HG02981 (cell line): Measurements from ENCODE around the gene CMSS1.
A peak's percentile ranks its signal among the peaks of the same experiment; 100 is the strongest.

Experiments used
- ATAC-seq: cut with Tn5 transposase; IDR thresholded peaks from one replicate; pipeline ENCODE4 v1.9.1; 2021; ENCODE audit warnings: mild to moderate bottlenecking, moderate library complexity; ENCODE audit not compliant: unreplicated experiment

CMSS1 gene

DNA sequence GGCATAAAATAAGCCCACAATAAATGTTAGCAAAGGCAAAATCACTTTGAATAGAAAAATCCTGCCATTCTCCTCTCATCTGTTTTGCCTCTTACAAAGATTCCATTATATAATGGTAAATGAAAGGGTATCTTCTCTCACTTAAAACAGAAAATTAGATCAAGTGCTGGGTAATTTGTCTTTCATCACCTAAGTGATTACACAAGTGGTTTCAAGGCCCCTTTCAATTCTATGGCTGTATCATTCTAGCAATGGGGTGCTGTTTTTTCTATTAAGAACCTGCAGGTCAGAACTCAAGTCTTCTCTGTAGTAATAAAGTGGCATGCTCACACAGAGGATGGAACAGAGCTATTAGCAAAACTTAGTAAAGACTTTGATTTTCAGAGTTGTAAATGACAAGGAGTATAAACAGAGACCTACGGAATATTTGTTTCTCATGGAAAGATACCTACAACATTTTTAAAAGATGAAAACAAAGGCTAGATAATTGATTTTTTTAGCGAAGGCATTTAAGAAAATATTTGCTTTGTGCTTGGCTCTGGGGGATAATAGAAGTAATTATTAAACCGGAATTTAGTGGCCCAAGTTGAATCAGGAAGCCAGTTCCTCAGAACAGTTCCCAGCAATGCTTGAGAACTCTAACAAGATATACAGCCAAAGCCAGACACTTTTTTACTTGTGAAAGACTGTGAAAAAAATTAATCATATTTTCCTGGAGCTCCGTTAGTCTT, 137.4 kb downstream of the CMSS1 start:
- no peak for ATAC-seq

DNA sequence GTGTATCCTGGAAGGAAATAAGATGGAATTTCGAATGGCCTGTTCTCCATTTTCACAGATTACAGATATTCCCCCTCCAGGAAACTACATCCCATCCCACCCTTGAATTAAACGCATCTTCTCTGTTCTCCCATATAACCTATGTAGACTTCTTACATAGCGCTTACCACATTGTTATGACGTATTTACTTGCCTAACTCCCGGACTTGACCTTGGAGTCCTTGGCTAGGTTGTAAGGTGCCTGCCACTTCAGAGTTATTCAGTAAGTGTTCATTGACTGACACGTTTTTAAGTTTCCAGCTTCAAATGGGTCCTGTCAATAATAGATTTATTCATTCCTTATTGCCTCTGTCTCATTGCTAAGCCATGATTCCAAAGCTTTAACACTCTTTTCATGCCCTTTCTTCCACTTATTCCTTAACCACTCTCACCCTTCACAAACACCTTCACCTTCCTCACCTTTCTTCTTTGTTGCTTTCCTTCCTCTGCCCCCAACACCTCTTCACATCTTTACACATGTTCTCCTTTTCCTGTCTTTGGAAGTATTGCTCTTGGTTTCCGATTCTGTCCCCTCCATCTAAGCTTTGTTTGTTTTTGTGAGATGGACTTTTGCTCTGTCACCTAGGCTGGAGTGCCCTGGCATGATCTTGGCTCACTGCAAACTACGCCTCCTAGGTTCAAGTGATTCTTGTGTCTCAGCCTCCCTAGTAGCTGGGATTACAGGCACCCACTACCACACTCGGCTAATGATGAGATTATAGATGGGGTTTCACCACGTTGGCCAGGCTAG, 138.3 kb downstream of the CMSS1 start:
- no peak for ATAC-seq

DNA sequence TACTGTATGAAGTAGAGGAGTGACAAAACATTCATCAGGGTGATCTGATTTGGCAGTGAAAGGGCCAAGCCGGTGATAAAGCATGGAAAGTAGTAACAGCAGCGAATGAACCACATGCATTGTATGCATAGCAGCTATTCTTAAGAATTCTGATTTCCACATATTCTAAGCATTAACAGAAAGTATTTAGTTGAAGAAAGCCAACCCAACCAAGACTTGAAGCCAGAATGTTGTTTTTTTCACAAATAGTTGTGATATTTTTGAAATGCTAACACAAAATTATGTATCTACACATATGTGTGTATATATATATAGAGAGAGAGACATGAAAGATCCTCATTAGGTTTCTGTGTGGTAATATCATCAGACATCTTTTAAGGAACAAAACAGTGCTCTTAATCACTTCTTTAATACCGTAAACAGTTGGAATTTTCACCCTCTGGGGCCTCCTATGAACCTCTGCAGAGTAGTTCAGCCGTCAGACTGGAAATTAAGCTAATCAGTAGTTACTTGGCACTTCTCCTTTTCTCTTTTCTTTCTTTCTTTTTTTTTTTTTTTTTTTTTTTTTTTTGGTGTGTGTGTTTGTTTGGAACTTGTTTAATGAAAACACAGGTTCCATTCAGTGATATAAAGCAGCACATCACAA, 139.6 kb downstream of the CMSS1 start:
- ATAC-seq: no peak

GRCh38 chr3:99958222-99958912, 140.7 kb downstream of the CMSS1 start:
- ATAC-seq: no peak

- ATAC-seq: no peak
Measured at GRCh38 chr3:99960123-99960878, 142.6 kb downstream of the CMSS1 start.

- ATAC-seq: no peak
Measured at GRCh38 chr3:99960941-99961340, 143.3 kb downstream of the CMSS1 start.

GRCh38 chr3:99961756-99962515, 144.3 kb downstream of the CMSS1 start:
- ATAC-seq: no peak

DNA sequence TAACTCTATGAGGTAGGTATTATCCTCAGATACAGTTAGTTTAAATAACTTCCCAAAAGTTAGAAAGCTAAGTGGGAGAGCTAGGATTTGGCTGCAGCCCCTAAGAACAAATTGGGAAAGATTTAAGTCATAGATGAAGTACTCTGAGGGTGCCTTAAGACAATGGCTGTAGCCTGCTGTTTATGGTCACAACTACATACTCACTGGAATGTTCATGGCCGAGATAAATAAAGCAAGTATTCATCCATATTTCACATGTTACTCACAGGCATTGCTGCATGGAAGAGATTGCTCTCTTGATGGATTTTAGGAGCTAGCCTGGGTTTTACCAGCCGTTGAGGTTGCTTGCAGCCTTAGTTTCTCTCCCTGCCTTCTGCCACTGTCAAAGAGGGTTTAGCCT, 145.0 kb downstream of the CMSS1 start:
- ATAC-seq: no peak

- no peak for ATAC-seq
Measured at GRCh38 chr3:99965077-99965476, 147.4 kb downstream of the CMSS1 start.

GRCh38 chr3:99965681-99966408, 148.2 kb downstream of the CMSS1 start:
- ATAC-seq: no peak

DNA sequence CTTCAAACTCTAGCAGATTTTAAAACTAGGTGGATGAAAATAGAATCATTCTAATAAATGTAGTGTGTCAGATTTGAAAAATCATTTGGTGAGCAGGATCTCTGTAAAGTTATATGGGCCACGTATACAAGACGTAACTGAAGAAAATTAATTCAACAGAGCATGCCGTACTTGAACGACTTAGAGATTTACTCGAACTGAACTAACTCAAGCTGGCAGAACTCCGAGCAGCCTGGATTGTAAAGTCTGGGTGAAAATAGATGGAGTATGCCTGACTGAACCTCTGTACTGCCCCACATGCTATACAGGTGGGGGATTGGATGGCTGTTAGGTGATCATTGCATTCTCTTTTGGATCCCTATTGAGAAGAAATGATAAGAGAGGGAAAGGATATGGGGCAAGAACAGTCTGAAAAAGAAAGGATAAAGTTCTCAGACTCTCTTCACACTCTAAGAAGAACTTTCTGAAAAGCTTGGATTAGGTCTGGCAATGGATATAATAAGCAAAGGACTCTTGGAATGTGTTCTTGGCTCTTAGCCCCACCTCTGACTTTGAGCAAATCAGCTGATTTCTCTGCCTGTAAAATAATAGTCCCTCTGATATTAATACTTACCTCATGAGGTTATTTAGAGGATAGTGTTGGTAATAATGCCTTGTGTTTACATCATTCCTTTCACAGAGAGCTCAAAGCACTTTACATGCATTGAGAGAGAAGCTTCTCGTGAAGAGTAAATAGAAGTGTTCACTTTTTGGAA, 149.2 kb downstream of the CMSS1 start:
- no peak for ATAC-seq

GRCh38 chr3:99967796-99968195, 150.1 kb downstream of the CMSS1 start:
- ATAC-seq: no peak

DNA sequence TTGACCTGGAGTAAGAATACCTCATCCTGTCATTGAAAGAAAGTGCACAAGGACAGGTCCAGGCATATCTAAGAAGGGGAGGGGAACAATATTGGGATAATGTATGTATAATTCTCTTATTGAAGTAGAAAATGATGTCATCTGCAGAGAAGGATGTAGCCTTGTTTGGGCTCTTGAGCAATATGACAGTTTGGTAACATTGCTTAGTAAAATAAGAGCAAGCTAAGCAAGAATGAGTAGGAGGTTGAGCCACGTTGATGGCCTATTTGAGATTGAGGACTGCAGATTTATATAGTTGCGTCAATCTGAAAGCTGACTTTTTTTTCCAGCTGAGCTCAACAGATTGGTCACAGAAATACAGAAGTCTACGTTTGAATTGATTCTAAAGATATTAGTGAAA, 151.5 kb downstream of the CMSS1 start:
- no peak for ATAC-seq

DNA sequence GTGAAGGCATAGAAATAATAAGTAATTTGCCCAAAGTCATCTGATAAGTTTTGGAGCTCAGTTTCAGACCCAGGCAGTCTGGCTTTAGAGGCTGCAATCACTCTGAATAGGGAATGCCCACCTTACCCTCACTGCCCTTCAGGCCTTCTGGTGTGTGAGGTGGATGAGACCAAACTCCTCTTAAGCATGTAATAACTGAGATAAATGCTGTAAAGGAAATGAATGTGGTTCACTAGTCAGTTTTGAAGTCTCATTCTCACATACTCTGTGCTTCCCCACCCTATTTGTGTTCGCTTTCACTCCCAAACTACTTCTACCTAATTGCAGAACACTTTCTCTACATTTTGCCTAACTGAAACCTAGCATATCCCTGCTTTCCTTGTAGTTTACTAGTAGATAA, 152.5 kb downstream of the CMSS1 start:
- ATAC-seq: peak; percentile 96

DNA sequence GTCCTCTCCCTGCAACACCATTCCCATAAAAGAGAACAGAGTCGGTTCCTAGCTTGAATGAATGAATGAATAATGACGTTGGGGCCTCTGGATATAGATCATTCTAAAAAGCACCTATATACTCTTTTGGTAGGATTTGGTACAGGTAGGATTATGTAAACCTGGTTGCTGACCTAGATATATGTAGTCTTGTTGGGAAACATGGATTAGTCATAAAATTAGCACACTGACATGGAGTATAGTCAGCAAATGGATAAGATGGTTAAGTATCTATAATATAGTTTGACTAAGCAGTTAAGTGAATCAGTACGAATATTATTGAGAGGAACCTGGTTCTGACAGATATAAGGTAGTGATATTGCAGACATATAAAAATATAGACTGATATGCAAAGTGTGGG, 154.1 kb downstream of the CMSS1 start:
- no peak for ATAC-seq

DNA sequence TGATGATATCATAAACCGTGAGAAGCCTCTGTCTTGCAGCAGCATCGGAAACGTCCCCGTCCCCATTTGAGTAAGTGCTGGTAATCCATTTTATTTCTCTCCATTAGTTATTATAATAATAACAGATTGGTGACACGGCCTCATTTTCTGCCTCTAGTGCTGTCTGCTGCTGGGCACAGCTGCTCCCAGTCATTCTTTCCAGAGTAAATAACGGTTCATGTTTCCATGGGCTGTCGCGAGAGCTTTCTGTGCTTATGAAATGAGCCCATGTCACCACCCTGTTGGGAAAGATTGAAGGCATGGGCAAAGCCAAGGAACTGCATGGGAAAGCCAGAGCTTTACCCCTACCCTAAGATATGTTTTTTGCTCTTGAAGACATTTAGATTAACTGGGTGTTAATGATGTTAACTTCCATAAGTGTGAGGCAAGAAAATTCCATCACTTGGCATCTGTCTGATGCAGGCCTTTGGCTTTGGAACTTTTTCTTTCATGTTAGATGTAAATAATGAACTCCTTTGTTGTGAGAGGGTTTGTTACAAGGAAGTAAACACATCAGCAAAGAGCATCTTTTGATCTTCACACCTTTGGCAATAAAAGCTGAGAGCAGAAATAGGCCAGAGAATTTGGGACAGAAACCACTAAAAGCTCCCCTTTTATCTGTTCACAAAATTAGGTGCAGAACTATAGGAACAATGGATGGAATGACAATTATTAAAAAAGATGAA, 154.9 kb downstream of the CMSS1 start:
- ATAC-seq: no peak

DNA sequence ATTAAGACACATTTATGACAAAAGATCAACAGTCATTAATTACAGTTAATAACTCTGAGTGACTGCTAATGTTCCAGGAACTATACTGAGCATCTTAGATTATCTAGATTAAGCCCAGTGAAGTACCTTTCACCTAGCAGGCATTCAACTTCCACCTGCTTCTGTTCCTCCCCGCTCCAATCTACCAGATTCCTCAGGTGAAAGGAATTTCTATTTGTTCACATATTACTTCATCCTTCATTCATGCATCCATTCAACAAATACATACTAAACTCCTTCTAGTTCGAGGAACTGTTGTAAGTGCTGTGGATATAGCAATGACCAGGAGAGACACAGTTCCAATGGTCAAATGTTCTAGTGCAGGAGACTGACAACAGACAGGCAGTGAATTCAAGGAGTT, 157.3 kb downstream of the CMSS1 start:
- no peak for ATAC-seq

- no peak for ATAC-seq
Measured at GRCh38 chr3:99976584-99976983, 158.9 kb downstream of the CMSS1 start.
